ENCODE results near the gene MMAB.

The MMAB gene

DNA sequence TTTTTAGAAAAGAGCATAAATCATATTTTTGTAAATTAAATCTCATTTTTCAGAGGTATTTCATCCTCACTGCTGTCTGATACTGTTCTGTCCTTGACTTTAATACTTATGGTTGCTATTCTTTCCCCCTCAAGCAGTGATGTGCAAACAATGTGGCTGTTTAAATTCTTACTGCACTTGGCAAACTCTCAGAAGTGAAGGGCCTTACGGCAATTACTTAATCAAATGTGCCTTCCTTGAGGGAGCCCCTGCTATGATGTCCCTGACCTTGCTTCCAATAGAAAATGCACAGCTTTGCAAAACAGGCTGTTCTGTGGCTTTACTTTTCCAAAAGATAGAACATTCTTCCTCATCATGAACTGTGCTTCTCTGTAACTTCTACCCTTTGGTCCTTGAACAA is 60.7 kb downstream of the MMAB start:
- DNase-seq (ENCODE audit: low read depth) = no peak

- no peak for DNase-seq (ENCODE audit: low read depth)
Measured at GRCh38 chr12:109510196-109510595, 63.1 kb downstream of the MMAB start.

DNA sequence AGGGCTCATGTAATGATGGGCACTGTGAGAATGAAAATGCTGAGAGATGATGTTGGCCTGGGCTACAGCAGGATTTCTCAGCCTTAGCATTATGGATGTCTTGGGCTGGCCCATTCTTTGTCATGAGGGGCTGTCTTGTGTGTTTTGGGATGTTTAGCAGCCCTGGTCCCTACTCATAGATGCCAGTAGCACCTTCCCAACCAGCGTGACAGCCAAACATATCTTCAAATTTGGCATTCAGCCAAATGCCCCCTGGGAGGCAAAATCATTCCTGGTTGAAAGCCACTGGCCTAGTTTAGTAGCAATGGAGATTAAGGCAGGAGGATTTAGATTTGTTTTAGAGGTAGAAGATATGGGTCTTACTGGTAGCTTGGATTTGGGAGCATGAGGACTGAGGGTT is 69.2 kb downstream of the MMAB start:
- no peak for DNase-seq (ENCODE audit: low read depth)

All from T follicular helper cell (primary cell).